Tongue (tissue), 2 donors: Measurements from ENCODE around the gene RPP14. TPM values are rescaled to one million over a fixed set of nuclear protein-coding genes. Genes with fewer than 3 reads are reported as not detected.
A peak's percentile ranks its signal among the peaks of the same experiment; 100 is the strongest.
"Not testable (repeated sequence)": the region's sequence is repeated elsewhere in the genome, so short reads cannot be mapped to it uniquely, and the experiment has no call there.

ENCODE experiments used
- DNase-seq: peaks from one replicate; pipeline ENCODE4 v3.0.0-alpha.2; 2015
- total RNA-seq: library from RNA; depleted of rRNA; stranded (reverse); fragments of >200 nt; gene quantifications from one replicate; pipeline ENCODE4 v1.2.3, GENCODE V29; 2014

RPP14 gene
- total RNA-seq, 1 donor from 2014 or later = 29.1 TPM

- no peak for DNase-seq
These were observed 25.6 kb downstream of the RPP14 start for GRCh38 chr3:58331593-58332152.

DNA sequence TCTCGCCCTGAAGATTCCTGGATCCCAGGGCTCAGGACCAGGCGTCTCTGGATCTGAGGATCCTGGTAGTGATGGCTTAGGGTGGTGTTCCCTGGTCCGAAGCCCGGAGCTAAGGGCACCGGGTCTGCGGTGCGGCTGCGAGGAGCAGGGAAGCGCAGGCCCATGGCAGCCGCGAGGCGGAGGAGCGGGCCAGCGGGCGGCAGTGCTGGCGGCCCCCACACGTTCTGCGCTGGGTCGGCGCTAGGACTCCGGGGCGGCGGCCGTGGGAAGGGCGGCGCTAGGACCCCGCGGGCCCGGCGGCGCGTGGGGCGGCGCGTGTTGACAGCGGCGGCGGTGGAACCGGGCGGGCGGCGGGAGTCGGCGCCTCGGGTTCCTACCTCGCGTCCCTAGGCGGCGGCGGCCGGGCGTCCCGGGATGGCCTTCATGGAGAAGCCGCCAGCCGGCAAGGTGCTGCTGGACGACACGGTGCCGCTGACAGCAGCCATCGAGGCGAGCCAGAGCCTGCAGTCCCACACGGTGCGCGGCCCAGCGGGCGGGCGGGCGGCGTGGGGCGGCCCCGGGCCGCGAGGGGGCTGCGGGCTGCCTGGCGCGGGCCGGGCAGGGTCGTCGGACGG is 26.6 kb downstream of the RPP14 start, which contains the start of gene PXK:
Gene PXK (plus strand): TSS at position 318 of the 614 bp plus-strand sequence. CDS start 97 bp downstream, at position 415.
- peak; percentile 89 for DNase-seq

DNA sequence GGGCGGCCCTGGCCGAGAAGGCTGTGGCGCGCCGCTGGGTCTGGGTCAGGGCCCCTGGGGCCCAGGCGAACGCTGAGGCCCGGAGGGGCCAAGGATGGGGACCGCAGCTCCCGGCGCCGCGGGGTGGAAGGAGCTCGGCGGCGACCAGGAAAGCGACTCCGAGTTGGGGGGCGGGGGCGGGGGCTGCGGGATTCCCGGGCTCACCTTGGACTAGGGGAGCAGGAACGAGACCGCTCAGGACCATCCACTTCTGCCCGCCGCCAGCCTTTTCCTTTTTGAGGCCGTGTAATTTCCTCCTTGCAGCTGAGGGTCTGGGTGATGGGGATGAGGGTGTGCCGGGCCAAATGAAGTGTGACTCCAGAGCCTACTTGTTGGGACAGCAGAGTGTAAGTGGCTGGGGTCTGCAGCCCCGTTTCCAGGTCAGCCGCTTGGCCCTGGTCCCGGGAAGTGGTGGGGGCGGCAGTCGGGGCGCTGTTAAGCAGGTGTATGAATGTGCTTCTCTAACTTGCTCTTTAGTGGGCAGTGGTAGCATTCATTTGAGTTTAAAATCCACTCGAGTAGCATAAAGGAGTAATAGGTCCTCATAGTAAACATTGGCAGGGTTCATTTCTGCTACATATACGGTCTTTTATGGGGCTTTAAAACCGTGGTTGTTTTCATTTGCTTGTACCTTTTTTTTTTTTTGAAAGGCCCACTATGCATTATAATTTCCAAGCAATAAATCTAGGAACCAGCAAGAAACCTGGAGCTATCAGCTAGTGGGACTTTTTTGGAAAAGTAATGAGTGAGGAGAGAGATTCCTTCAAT is 27.4 kb downstream of the RPP14 start:
- peak; percentile 53 for DNase-seq

DNA sequence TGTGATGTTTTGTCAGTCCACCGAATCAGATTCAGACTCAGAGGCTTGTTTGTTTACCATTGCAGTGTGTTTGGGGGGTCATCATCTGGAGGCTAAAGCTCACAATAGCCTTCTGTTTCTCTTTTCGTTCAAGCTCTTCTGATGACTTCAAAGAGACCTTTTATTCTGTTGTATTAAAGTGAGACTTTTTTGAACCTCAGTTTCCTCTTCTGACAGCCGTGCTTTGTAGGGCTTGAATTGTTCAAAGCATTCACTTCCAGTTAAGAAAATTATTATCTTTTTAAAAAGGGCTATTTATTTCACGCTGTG is 27.9 kb downstream of the RPP14 start:
- DNase-seq = no peak

DNA sequence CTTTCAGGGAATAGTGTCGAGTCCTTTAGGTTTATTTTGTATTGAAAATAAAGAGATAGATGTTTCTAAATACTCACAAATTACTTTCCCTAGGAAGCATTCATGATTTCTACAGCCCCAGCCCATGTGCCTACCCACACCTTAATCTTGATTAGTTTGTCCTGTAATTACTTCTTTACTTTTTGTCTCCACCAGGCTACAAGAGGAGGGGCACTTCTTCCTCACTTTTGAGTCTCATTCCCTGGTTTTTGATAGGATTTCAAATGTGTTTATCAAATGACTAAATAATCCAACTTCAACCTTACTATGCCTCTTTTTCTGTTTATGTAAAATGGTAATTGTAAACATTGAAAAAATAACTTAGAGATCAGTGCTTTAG is 28.4 kb downstream of the RPP14 start:
- DNase-seq = no peak

- no peak for DNase-seq
These were observed 29.6 kb downstream of the RPP14 start for GRCh38 chr3:58335652-58335947.

DNA sequence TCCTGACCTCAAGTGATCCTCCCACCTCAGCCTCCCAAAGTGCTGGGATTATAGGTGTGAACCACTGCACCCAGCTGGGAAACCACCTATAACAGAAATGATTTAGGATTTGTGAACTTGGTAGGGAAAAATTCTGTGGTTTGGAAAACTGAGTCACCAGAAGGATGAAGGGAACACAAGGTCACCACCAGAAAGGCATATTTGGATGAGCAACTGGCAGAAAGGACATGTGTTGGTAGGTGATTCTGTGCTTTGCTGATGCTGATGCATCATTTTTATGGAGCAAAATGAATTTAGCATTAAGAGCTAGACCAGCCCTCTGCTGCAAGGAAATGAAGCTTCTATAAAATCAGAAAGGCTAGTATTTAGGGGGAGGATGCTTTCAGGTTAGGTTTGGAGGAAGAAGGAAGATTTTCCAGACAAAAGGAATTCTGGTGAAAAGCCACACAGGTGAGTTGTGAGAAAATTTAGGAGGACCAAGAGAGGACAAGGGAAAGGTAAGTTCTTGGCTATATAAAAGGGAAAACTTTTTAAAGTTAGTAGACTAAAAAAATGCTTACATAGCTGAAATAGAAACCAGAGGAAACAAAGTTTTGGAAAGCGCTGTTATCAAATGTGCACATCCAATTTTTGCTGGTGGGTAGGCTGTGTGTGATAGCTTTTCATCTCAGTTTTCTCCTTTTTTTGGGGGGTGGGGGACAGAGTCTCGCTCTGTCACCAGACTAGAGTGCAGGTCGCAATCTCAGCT is 30.3 kb downstream of the RPP14 start:
- DNase-seq = no peak

DNA sequence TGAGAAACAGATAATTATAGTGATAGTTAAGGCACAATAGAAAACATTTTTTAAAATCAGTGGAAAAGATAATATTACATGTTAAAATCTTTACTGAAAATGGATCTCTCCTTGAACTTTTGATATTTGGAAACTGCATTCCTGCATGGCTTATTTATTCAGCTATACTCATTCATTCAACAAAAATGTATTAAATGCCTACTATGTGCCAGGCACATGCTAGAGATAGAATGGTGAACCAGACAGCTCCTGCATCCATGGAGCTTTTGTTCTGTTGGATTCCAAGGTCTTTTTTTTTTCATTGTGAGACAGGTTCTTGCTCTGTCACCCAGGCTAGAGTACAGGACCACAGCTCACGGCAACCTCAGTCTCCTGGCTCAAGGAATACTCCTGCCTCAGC is 31.1 kb downstream of the RPP14 start:
- DNase-seq = no peak

DNA sequence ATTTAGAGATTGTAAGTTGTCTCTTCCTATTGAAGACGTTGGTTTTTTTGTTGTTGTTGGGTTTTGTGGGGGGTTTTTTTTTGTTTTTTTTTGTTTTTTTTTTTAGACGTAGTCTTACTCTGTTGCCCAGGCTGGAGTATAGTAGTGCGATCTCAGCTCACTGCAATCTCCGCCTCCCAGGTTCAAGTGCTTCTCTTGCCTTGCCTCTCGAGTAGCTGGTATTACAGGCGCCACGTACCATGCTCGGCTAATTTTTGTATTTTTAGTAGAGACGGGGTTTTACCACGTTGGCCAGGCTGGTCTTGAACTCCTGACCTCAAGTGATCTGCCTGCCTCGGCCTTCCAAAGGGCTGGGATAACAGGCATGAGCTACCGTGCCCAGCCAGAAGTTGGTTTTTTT is 33.1 kb downstream of the RPP14 start:
- not testable (repeated sequence) for DNase-seq

DNA sequence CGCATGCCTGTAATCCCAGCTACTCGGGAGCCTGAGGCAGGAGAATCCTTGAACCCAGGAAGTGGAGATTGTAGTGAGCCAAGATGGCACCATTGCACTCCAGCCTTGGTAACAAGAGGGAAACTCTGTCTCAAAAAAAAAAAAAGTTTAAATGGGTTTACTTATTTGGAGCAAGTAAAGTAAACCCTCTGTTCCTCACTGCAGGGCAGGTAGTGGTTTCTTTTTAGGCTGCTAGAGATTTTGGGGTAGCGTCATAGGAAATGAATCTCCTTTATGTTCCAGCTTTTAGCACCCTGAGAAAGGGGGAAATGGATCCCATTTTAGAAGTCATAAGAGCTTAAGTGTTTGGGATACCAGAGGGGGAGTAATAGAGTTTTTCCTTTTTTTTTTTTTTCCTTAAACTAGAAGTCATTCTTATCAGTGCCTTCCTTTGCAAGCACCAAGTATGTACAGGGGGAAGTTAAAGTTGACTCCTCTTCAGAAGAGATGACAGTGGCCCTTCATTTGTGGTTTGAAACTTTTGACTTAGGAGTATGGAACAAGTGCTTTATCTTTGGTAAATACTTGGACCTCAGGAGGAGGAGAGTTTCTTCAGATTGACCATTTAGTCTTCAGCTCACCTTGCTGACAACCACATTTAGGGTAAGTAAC is 34.7 kb downstream of the RPP14 start:
- DNase-seq = no peak

GRCh38 chr3:58341376-58341775 is 35.3 kb downstream of the RPP14 start:
- no peak for DNase-seq

- no peak for DNase-seq
These were observed 36.6 kb downstream of the RPP14 start for GRCh38 chr3:58342676-58343075.

DNA sequence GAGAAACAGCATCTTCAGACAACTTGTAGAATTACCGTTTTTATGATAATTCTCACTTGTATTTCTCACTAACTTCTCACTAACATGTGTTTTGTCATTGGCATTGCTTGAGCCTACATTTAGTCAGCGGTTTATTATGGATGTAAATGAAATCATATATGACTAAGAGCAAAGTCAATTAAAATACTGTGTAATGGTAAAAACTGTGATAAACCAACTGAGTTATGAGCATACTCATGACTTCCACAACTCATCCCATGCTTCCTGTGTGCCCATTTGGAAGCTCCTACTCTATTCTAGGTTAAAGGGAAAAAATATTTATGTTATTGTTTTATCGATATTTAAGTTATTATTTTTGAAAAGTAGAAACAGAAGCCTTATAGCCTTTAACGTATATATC is 39.4 kb downstream of the RPP14 start:
- no peak for DNase-seq

- DNase-seq = no peak
These were observed 40.3 kb downstream of the RPP14 start for GRCh38 chr3:58346368-58346767.

- DNase-seq = no peak
These were observed 41.9 kb downstream of the RPP14 start for GRCh38 chr3:58347984-58348383.

GRCh38 chr3:58349792-58350626 is 44.0 kb downstream of the RPP14 start:
- no peak for DNase-seq

DNA sequence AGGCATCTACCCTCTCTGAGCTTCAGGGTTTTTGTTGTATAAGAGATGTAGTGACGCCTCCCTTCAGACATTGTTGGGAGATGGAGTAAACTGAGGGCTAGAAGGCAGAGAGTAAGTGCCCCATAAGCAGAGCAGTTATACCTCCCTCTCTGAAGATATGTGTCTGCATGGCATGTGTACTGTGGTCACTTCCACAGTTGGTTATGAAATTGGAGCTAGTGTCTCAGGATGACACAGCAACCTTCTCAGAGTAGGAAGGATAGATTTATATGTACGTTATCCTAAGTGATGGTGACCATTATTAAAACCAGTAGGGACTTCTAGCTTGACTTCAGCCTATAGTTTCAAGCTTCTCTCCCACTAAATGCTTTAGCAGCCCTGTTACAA is 44.6 kb downstream of the RPP14 start:
- DNase-seq = no peak

GRCh38 chr3:58351920-58352319 is 45.9 kb downstream of the RPP14 start:
- DNase-seq = no peak

- no peak for DNase-seq
These were observed 46.6 kb downstream of the RPP14 start for GRCh38 chr3:58352626-58353025.

GRCh38 chr3:58353722-58354553 is 47.9 kb downstream of the RPP14 start:
- DNase-seq = no peak

- DNase-seq = peak; percentile 33
These were observed 49.1 kb downstream of the RPP14 start for GRCh38 chr3:58355179-58355578.
